T follicular helper cell (primary cell): ENCODE measurements around the gene LIPN.

ENCODE experiments used
- DNase-seq: peaks from one replicate; pipeline ENCODE4 v3.0.0-alpha.2; 2020; ENCODE audit warnings: low read depth

Gene LIPN

GRCh38 chr10:88783724-88784123 lies 23.9 kb downstream of the LIPN start:
- no peak for DNase-seq

DNA sequence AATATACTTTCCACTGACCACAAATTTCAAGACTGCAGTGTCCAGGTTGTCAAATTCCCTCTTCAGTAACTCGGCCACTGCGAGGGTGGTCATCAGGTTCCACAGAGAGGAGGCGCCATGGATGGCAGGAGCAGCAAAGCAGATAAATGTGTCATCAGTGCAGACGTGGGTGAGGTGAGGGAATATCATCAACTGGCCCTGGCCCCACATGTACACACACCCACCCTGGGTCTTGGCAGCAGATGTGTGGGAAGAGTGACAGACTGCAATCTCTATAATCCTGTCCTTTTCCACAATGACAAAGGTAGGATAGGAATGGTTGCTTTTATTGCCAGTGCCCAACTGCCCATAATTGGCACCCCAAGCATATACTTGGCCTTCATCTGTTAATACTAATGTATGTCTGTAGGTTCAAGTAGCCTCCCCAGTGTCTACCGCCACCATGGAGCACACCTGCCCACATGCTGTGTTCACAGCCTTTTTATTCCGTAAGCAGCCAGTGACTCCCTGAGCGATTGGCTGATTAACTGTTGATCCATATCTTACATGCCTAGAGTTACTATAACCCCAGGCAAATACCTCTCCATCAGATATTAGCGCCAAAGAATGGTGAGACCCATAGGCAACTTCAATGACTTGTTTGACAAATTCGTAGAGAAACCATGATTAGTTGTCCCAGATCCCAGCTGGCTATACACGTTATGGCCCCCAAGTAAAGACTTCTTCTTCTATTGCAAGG lies 26.4 kb downstream of the LIPN start:
- no peak for DNase-seq

- no peak for DNase-seq
Observed at GRCh38 chr10:88787463-88787862, 27.6 kb downstream of the LIPN start.

- DNase-seq, result no peak
Observed at GRCh38 chr10:88788924-88789323, 29.1 kb downstream of the LIPN start.

DNA sequence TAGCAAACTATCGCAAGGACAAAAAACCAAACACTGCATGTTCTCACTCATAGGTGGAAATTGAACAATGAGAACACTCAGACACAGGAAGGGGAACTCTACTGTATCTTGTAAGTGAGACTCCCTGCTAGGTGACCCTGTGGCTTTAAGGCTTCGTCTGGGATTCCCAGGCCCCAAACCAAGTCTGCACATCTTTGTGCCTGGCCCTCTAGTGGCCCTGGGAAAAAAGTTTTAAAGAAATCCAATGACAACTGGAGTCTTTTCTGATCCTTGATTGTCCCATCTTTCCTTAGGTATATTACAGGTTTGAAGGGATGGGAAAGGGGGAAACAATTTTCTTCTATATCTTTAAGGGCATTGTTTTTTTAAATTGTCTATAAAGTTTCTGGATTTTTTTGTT lies 32.1 kb downstream of the LIPN start:
- DNase-seq, result no peak

- no peak for DNase-seq
Observed at GRCh38 chr10:88792661-88793060, 32.8 kb downstream of the LIPN start.

DNA sequence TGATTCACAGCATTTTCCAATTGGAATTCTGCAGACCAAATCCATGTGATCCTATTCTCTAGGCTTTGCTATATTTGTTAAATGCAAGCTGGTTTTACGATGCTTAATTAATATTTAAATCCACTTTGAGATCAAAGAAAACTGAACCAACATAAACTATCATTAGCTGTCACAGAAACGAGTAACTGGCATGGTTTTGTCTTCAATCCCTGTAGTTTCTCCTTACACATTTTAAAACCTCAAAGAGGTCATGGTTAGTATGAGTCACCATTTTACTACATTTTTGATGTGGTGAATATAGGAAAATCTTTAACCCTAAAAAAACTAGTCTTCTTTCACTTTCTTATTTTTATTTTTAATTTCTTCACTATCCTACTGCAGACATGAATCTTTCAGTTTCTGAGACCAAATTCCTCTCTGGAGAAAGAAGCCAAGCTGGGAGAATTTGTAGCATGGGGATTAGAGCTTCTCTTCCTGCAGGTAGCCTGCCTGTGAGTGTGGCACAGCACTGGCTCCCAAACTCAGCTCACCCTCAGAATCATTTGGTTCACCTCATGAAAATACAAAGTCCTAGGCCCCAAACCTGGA lies 34.0 kb downstream of the LIPN start:
- no peak for DNase-seq

DNA sequence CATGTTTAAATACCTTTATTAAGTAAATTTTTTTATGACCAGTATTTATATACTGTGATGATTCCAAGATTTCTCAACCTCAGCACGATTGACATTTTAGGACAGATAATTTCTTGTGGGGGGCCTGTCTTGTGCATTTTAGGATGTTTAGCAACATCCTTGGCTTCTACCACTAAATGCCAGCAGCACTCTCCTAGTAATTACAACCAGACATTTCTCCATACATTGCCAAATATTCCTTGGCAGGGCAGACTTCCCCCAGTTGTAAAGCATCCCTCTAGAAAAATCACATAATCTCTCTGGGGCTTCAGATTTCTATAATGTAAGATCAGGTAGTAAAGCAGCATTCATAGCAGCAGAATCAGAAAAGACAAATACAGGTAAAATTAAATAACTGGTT lies 34.9 kb downstream of the LIPN start:
- no peak for DNase-seq

GRCh38 chr10:88800152-88801125 lies 40.6 kb downstream of the LIPN start:
- DNase-seq, result no peak

- DNase-seq, result no peak
Observed at GRCh38 chr10:88802523-88803285, 42.9 kb downstream of the LIPN start, which contains the start of gene LIPM. TSS of gene LIPM (plus strand) at chr10:88802730. CDS start at chr10:88802897, 167 bp downstream.

DNA sequence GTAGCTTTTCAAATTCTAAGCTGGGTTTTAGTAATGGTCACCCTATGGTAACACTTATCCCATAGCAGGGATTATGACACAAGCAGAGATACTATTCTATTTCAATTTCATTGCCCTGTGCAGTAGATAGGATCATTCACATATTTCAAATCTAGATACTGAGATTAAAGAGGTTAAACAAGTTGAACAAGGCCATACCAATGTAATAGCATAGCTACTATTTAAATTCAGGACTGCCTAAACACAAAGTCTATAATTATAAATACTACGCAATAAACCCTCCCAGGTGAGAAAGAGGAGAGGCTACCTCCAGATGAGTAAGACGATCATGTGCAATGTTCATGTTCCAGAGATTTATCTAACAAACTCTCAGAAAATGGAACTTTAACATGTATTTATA lies 43.8 kb downstream of the LIPN start:
- DNase-seq, result no peak

- DNase-seq, result no peak
Observed at GRCh38 chr10:88804083-88804812, 44.4 kb downstream of the LIPN start.

DNA sequence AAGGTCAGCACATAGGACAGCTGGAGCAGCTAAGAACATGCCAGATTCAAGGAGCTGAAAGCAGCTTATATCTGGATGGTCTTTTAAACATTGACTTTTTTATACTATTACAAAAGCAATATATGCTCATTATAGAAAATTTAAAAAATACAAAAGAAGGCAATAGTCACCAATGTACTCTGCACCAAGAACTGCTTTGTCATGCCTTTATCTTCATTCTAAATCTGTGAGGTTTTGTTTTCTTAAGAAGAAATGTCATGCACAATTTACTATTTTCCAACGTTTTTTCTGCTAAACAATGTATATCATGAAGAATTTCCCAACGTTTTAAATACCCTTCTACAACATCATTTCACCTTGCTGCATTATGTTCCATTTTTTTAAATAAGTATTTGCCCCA lies 45.5 kb downstream of the LIPN start:
- no peak for DNase-seq

DNA sequence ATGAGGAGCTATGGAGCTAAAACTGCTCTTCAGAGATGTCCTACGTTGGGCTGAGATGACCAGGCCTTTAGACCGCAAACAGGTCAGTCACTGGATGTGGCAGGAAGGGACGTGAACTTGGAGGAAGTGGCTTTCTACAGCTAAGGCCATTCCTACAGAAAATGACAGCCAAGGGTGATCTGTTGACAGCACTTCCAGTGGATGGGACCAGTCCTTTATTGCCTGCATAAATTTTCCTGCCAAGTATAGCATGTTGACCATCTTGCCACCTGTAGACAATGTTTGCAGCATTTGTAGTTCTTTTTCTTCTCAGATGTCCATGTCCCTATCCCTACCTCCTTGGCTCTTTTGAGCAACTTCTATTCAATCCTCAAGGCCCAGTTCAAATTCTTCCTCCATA lies 46.1 kb downstream of the LIPN start:
- no peak for DNase-seq

DNA sequence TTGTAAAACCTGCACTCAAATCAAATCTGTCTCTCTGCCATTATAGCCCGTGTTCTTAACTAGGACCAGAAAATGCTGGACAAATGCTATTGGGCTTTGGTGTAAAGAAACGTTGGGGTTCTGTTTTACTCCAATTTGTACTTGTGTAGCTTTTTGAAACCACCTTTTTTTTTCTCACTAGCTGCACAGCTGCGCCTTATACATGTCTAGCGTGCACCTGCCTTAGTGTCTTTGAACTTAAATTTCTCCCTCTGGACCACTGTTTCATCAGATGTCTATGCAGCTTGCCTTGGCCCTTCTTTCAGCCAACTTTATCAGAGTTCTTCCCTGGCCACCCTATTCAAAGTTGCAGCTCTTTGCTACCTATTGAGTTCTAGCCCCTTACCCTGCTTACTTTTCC lies 49.8 kb downstream of the LIPN start:
- no peak for DNase-seq

GRCh38 chr10:88810196-88810961 lies 50.6 kb downstream of the LIPN start:
- DNase-seq, result no peak

- DNase-seq, result no peak
Observed at GRCh38 chr10:88813200-88813599, 53.4 kb downstream of the LIPN start.

- DNase-seq, result no peak
Observed at GRCh38 chr10:88819290-88819689, 59.5 kb downstream of the LIPN start.

DNA sequence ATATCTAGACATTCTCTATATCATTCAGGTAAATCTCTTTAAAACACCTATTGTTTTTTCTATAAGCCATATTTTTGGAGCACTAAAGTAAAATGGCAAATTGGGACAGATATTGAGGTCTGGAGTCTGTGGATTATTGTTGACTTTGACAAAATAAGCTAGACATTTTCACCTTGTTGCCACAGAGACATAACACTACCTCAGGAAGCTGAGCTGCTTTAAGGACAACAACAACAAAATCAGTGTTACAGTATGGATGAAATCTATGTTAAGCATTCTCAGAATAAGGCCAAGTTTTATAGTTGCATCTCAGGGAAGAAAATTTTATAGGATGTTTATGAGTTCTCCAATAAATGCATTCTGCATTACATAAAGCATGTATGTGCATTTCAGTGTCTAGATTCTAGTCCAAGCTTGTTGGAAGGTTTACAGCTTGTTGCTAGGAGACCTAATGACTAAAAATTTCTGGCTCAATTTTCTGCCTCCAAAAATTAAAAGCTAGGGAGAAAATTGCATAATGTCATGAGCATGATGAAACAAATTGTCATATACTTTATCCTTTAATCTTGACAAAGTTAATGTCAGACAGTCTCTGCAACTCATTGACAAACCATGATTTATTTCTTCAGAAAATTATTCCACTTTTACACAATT lies 61.1 kb downstream of the LIPN start:
- no peak for DNase-seq

DNA sequence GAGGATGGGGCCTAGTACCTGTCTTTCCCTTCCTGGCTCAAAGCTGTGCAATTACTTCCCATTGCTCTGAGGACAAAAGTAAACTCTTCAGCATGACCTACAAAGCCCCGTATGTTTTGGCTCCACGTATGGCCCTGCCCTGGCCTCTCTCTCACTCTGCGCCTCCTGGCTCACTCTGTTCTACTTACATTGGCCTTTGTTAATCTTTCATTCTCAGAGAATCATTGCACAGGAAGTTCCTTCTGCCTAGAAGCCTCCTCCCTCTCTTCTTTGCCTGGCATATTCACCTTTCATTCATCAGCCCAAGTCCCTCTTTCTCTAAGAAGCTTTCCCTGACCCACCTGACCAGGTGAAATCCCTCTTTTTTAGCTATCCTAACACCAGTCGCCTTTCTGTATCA lies 66.6 kb downstream of the LIPN start:
- no peak for DNase-seq
